H9 (cell line): ENCODE results near the gene MAP3K2. TPM values are rescaled to one million over a fixed set of nuclear protein-coding genes. Genes with fewer than 3 reads are reported as not detected.

Experiments used
- DNase-seq: peaks from one replicate; pipeline ENCODE4 v3.0.0-alpha.2; 2017
- H2AFZ ChIP-seq: one replicate; pipeline ENCODE4 v1.6.1; 2013; ENCODE audit warnings: mild to moderate bottlenecking, low read length, control low read depth, moderate library complexity
- H2AK5ac ChIP-seq: 2 replicates; pipeline ENCODE4 v1.6.1; 2013; ENCODE audit warnings: low read length, control low read depth, mixed read lengths; ENCODE audit not compliant: insufficient read length
- H2BK120ac ChIP-seq: one replicate; pipeline ENCODE4 v1.6.1; 2013; ENCODE audit warnings: low read depth, mild to moderate bottlenecking, low read length, control low read depth, inconsistent platforms; ENCODE audit not compliant: poor library complexity, severe bottlenecking
- H2BK12ac ChIP-seq: 2 replicates; pipeline ENCODE4 v1.6.1; 2013; ENCODE audit warnings: low read length, control low read depth, mixed read lengths, low read depth; ENCODE audit not compliant: insufficient read length
- H2BK15ac ChIP-seq: 2 replicates; pipeline ENCODE4 v1.6.1; 2013; ENCODE audit warnings: low read depth, low read length, control low read depth
- H2BK20ac ChIP-seq: one replicate; pipeline ENCODE4 v1.6.1; 2013; ENCODE audit warnings: low read depth, mild to moderate bottlenecking, low read length, control low read depth, inconsistent platforms; ENCODE audit not compliant: poor library complexity, severe bottlenecking
- H2BK5ac ChIP-seq: 2 replicates; pipeline ENCODE4 v1.6.1; 2013; ENCODE audit warnings: low read length, control low read depth, mixed read lengths; ENCODE audit not compliant: insufficient read length
- H3K14ac ChIP-seq: 2 replicates; pipeline ENCODE4 v1.6.1; 2013; ENCODE audit warnings: low read length, control low read depth; ENCODE audit not compliant: insufficient read depth
- H3K18ac ChIP-seq: 2 replicates; pipeline ENCODE4 v1.6.1; 2013; ENCODE audit warnings: low read depth, mild to moderate bottlenecking, mixed read lengths, low read length, control low read depth; ENCODE audit not compliant: insufficient read length
- H3K23ac ChIP-seq: 2 replicates; pipeline ENCODE4 v1.6.1; 2013; ENCODE audit warnings: low read length, control low read depth, mixed read lengths, low read depth; ENCODE audit not compliant: insufficient read length
- H3K23me2 ChIP-seq: 2 replicates; pipeline ENCODE4 v1.6.1; 2013; ENCODE audit warnings: low read depth, mild to moderate bottlenecking, mixed read lengths, low read length, control low read depth; ENCODE audit not compliant: insufficient read length, poor library complexity, severe bottlenecking
- H3K27ac ChIP-seq: 2 replicates; pipeline ENCODE4 v1.5.1; 2013; ENCODE audit warnings: low read length, control low read depth, mixed read lengths, low read depth; ENCODE audit not compliant: insufficient read length
- H3K27me3 ChIP-seq: 2 replicates; pipeline ENCODE4 v1.6.1; 2013; ENCODE audit warnings: low read length, control low read depth, inconsistent platforms; ENCODE audit not compliant: insufficient read depth
- H3K4ac ChIP-seq: 2 replicates; pipeline ENCODE4 v1.6.1; 2013; ENCODE audit warnings: low read depth, mild to moderate bottlenecking, control low read depth, inconsistent platforms, low read length, moderate library complexity
- H3K4me1 ChIP-seq: 2 replicates; pipeline ENCODE4 v1.6.1; 2013; ENCODE audit warnings: low read length, control low read depth, inconsistent platforms; ENCODE audit not compliant: insufficient read depth
- H3K4me2 ChIP-seq: 2 replicates; pipeline ENCODE4 v1.6.1; 2013; ENCODE audit warnings: low read length, control low read depth, mixed read lengths; ENCODE audit not compliant: insufficient read length, insufficient read depth
- H3K56ac ChIP-seq: 2 replicates; pipeline ENCODE4 v1.6.1; 2013; ENCODE audit warnings: low read depth, mild to moderate bottlenecking, mixed read lengths, low read length, control low read depth; ENCODE audit not compliant: insufficient read length
- H3K79me1 ChIP-seq: 2 replicates; pipeline ENCODE4 v1.6.1; 2013; ENCODE audit warnings: low read depth, mild to moderate bottlenecking, moderate library complexity, low read length, control low read depth, inconsistent platforms; ENCODE audit not compliant: insufficient read depth, poor library complexity, severe bottlenecking
- H3K79me2 ChIP-seq: 2 replicates; pipeline ENCODE4 v1.6.1; 2013; ENCODE audit warnings: low read length, control low read depth, inconsistent platforms; ENCODE audit not compliant: insufficient read depth
- H3K9ac ChIP-seq: 2 replicates; pipeline ENCODE4 v1.6.1; 2013; ENCODE audit warnings: low read length, control low read depth, mixed read lengths; ENCODE audit not compliant: insufficient read length; ENCODE audit errors: extremely low read depth
- H3K9me3 ChIP-seq: one replicate; pipeline ENCODE4 v1.6.1; 2013; ENCODE audit warnings: low read depth, low read length, inconsistent platforms; ENCODE audit not compliant: control insufficient read depth
- H3T11ph ChIP-seq: one replicate; pipeline ENCODE4 v1.6.1; 2013; ENCODE audit warnings: mild to moderate bottlenecking, low read length, control low read depth, inconsistent platforms
- H4K20me1 ChIP-seq: one replicate; pipeline ENCODE4 v1.6.1; 2013; ENCODE audit not compliant: control insufficient read depth, insufficient read length, insufficient read depth
- H4K5ac ChIP-seq: 2 replicates; pipeline ENCODE4 v1.6.1; 2013; ENCODE audit warnings: low read depth, mild to moderate bottlenecking, mixed read lengths, low read length, control low read depth; ENCODE audit not compliant: insufficient read length
- H4K8ac ChIP-seq: replicated peaks from 2 replicates; pipeline ENCODE4 v1.6.1; 2013; ENCODE audit warnings: low read length, control low read depth, mixed read lengths, low read depth; ENCODE audit not compliant: insufficient read length
- H4K91ac ChIP-seq: 2 replicates; pipeline ENCODE4 v1.6.1; 2013; ENCODE audit warnings: low read depth, mild to moderate bottlenecking, moderate library complexity, mixed read lengths, low read length, control low read depth; ENCODE audit not compliant: insufficient read length
- H3K27ac Mint-ChIP-seq, 3 experiments: 2 replicates in 2 of 3; 3 replicates in 1 of 3; pipeline ENCODE4 v1.8.0; 2020 to 2021; ENCODE audit warnings: mixed read lengths in 3 of 3, mild to moderate bottlenecking in 1 of 3, moderate library complexity in 1 of 3
- H3K27me3 Mint-ChIP-seq: 2 replicates; pipeline ENCODE4 v1.8.0; 2021; ENCODE audit warnings: low read depth, mild to moderate bottlenecking, moderate library complexity, mixed read lengths
- H3K36me3 Mint-ChIP-seq, 3 experiments: 2 replicates in 2 of 3; 3 replicates in 1 of 3; pipeline ENCODE4 v1.8.0; 2020 to 2021; ENCODE audit warnings: low read depth in 3 of 3, mixed read lengths in 3 of 3; ENCODE audit not compliant: insufficient read depth in 1 of 3
- H3K4me1 Mint-ChIP-seq, 2 experiments: 2 replicates each; pipeline ENCODE4 v1.8.0; 2020; ENCODE audit warnings: mixed read lengths in 2 of 2
- H3K4me3 Mint-ChIP-seq, 2 experiments: 2 replicates in 1 of 2; 3 replicates in 1 of 2; pipeline ENCODE4 v1.8.0; 2020 to 2021; ENCODE audit warnings: mild to moderate bottlenecking in 2 of 2, mixed read lengths in 2 of 2, moderate library complexity in 1 of 2
- H3K9me3 Mint-ChIP-seq, 2 experiments: 2 replicates in 1 of 2; 3 replicates in 1 of 2; pipeline ENCODE4 v1.8.0; 2020; ENCODE audit warnings: mild to moderate bottlenecking in 2 of 2, mixed read lengths in 2 of 2, moderate library complexity in 1 of 2
- CTCF ChIP-seq: fragments of 200-600 bp; sonication (generic); conservative IDR thresholded peaks from 3 replicates; pipeline ENCODE4 v1.8.0; 2021; ENCODE audit warnings: antibody characterized with exemption, mild to moderate bottlenecking
- WGBS: extraction: QIAGEN DNeasy Blood & Tissue Kit; methylation state at CpG from one replicate; pipeline ENCODE4 v1.1.7; 2013; ENCODE audit warnings: missing lambda C conversion rate, low lambda C conversion rate, mixed read lengths; ENCODE audit not compliant: insufficient read length; ENCODE audit errors: extremely low coverage; 5-methylcytosine and 5-hydroxymethylcytosine counted together
- total RNA-seq: library from RNA; stranded (reverse); gene quantifications from 2 replicates; pipeline ENCODE4 v1.2.1, GENCODE V29; 2021

MAP3K2 gene
- total RNA-seq, 1 experiment from 2014 or later: 25.8 TPM

GRCh38 chr2:127413782-127414637 is 26.2 kb upstream of the MAP3K2 start:
- Mint-ChIP-seq H3K27ac (no peak overlapping the region), H3K4me3 (no peak overlapping the region), H3K27me3 (peaks cover 55% of the 10 kb centered on the region), H3K36me3 (peaks cover 0 to 16% (median 4%) of the 10 kb centered on the region in 3 experiments; a peak in 3 of 7 replicates), H3K9me3 (peaks cover 4% of the 10 kb centered on the region in 2 experiments; a peak in 3 of 5 replicates), H3K4me1 (peaks cover 10% of the 10 kb centered on the region in 2 experiments)
- no peak overlapping the region for H4K5ac ChIP-seq
- H3K9ac ChIP-seq: no peak overlapping the region
- no peak overlapping the region for H4K91ac ChIP-seq
- H3K79me1 ChIP-seq: no peaks in the 10 kb centered on the region
- no peaks in the 10 kb centered on the region for H4K20me1 ChIP-seq
- no peak overlapping the region for H2BK120ac ChIP-seq
- H2BK5ac ChIP-seq: no peak overlapping the region
- H3K56ac ChIP-seq: no peak overlapping the region
- H3K27me3 ChIP-seq: peaks cover 4% of the 10 kb centered on the region; the same call in 1 of the 2 replicates
- H4K8ac ChIP-seq: no peak overlapping the region
- no peak overlapping the region for H3K27ac ChIP-seq
- H2BK12ac ChIP-seq: no peak overlapping the region
- H3K9me3 ChIP-seq: no peaks in the 10 kb centered on the region
- H3K14ac ChIP-seq: no peak overlapping the region
- H2AK5ac ChIP-seq: no peak overlapping the region
- H2BK20ac ChIP-seq: no peak overlapping the region
- H3K23me2 ChIP-seq: peaks cover 6% of the 10 kb centered on the region
- no peak for DNase-seq
- H3K79me2 ChIP-seq: no peaks in the 10 kb centered on the region
- H3K18ac ChIP-seq: no peak overlapping the region
- H3K4me1 ChIP-seq: no peaks in the 10 kb centered on the region
- TF ChIP-seq CTCF: no peak
- H3K4ac ChIP-seq: no peak overlapping the region
- WGBS: no CpG with 5 or more reads among the region's 8 CpGs
- H3K23ac ChIP-seq: no peak overlapping the region
- H3T11ph ChIP-seq: no peak overlapping the region
- H2AFZ ChIP-seq: no peak overlapping the region
- no peak overlapping the region for H3K4me2 ChIP-seq
- H2BK15ac ChIP-seq: no peak overlapping the region
